Superior temporal gyrus (tissue), 1 donor: ENCODE measurements around the gene RRP12.

Experiments
- DNase-seq: peaks from one replicate; pipeline ENCODE4 v3.0.0-alpha.2; 2016; ENCODE audit errors: extremely low spot score

The RRP12 gene

GRCh38 chr10:97319671-97320479 lies 81.3 kb downstream of the RRP12 start:
- peak; percentile 53 for DNase-seq

GRCh38 chr10:97318772-97319651 lies 82.1 kb downstream of the RRP12 start, which contains the start of gene FRAT1:
FRAT1 (plus strand) TSS chr10:97319271; CDS start chr10:97319454, 183 bp downstream.
- peak; percentile 93 for DNase-seq

DNA sequence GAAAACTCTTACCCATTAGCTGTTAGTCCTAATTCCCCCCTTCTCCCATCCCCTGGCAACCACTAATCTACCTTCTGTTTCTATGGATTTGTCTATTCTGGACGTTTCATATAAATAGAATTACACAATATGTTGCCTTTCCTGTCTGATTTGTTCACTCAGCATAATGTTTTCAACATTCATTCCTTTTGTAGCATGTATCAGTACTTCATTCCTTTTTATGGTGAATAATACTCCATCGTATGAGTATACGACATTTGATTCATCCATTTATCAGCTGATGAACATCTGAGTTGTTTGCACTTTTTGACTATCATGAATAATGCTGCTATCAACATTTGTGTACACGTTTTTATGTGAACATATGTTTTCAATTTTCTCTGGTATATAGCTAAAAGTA lies 86.5 kb downstream of the RRP12 start:
- DNase-seq: no peak

DNA sequence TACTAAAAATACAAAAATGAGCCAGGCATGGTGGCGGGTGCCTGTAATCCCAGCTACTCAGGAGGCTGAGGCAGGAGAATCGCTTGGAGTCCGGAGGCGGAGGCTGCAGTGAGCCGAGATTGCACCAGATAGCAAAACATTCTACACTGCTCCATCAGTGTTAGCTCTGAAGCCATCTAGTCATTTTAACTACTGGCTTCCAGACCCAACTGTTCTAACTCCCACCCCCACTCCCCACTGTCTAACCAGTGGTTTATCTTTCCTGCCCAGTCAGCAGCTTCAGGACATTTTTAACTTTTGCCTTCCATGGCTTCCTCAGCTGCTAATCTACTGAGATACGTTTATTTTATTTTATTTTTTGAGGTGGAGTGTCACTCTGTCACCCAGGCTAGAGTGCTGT lies 88.2 kb downstream of the RRP12 start:
- DNase-seq: peak; percentile 0

GRCh38 chr10:97311111-97311626 lies 90.0 kb downstream of the RRP12 start:
- no peak for DNase-seq

DNA sequence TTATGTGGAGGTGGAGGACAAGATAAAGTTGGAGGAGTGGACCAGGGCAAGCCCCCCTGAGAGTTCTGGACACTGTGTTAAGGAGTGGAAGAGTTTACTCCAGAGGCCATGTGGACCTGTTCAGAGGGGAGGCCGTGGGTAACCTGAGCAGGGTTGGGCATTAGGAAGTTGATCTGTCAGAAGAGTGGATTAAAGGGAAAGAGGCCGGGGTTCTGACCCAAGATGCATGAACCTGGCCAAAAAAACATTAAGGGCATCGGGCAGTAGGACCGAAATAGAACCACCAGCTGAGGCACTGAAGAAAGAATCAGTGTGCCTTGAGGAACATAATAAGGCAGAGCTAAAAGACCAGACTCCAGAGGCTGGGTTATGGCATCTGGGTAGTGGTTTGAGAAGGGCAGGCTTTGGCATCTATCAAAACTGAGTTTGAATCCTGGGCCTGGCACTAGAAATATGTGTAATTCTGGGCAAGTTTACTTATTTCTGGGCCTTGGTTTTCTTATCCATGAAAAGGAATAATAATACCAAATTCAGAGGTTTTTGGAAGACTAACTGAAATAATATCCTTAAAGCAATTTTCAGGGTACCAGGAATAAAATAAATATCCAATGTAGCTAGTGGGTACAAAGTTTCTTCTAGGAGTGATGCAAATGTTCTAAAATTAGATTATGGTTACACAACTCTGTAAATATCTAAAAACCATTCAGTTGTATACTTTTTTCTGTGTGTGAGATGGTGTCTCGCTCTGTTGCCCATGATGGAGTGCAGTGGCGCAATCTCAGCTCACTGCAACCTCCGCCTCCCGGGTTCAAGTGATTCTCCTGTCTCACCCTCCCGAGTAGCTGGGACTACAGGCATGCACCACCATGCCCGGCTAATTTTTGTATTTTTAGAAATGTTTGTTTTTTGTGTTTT lies 93.0 kb downstream of the RRP12 start:
- peak; percentile 4 for DNase-seq

DNA sequence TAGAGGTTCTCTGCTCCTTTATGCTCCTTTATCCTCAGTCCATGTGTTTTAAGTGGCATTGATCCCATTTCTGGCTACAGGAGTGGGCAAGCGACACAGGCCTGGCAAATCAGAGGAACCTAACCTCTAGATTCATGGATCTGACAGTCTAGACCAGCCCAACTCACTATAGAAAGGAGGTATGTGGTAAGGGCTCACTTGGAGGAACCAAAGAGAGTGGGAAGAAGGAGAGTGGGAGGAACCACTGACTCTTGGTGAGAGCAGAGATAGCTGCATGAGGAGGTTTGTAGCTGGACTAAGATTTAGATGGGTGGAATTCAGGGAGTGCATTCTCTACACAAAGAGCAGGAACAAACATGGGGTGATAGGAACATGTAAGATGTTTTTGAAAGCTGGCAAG lies 93.7 kb downstream of the RRP12 start:
- no peak for DNase-seq
